Natural killer cell (primary cell): ENCODE data around the gene CAPN8. TPM values are rescaled to one million over a fixed set of nuclear protein-coding genes. Genes with fewer than 3 reads are reported as not detected.
A peak's percentile ranks its signal among the peaks of the same experiment; 100 is the strongest.

Experiments used
- ATAC-seq, 3 donors: fragments of 150-1000 bp in 2 of 3; fragments of 200-7000 bp in 1 of 3; cut with Tn5 transposase; 1 replicate in 1 of 3; 2 replicates in 2 of 3; pipeline ENCODE4 v1.10.0; 2021; ENCODE audit warnings: mild to moderate bottlenecking in 2 of 3, moderate library complexity in 2 of 3
- DNase-seq, 2 donors: peaks; one replicate each; pipeline versions ENCODE4 v3.0.0 to v3.0.0-alpha.2; 2013 to 2021; ENCODE audit warnings: mixed read lengths in 1 of 2
- H3K27ac ChIP-seq: one replicate; pipeline ENCODE4 v1.5.1; 2013; ENCODE audit warnings: mild to moderate bottlenecking, low read length
- H3K27me3 ChIP-seq: one replicate; pipeline ENCODE4 v1.6.1; 2013; ENCODE audit warnings: low read length; ENCODE audit not compliant: control insufficient read depth, insufficient read depth
- H3K36me3 ChIP-seq: one replicate; pipeline ENCODE4 v1.6.1; 2013; ENCODE audit warnings: low read length; ENCODE audit not compliant: control insufficient read depth, insufficient read depth
- H3K4me1 ChIP-seq: one replicate; pipeline ENCODE4 v1.6.1; 2013; ENCODE audit warnings: low read length; ENCODE audit not compliant: control insufficient read depth, insufficient read depth
- H3K4me3 ChIP-seq: one replicate; pipeline ENCODE4 v1.5.1; 2013; ENCODE audit warnings: low read length
- H3K9me3 ChIP-seq: one replicate; pipeline ENCODE4 v1.6.1; 2013; ENCODE audit warnings: low read length; ENCODE audit not compliant: control insufficient read depth, insufficient read depth
- H3K27ac Mint-ChIP-seq, 2 donors: one replicate each; pipeline ENCODE4 v1.8.0; 2022; ENCODE audit warnings: mild to moderate bottlenecking in 2 of 2, mixed read lengths in 2 of 2, moderate library complexity in 1 of 2
- H3K27me3 Mint-ChIP-seq, 2 donors: one replicate each; pipeline ENCODE4 v1.8.0; 2022; ENCODE audit warnings: low read depth in 2 of 2, mixed read lengths in 2 of 2
- H3K36me3 Mint-ChIP-seq: one replicate; pipeline ENCODE4 v1.8.0; 2022; ENCODE audit warnings: mixed read lengths
- H3K4me1 Mint-ChIP-seq, 2 donors: one replicate each; pipeline ENCODE4 v1.8.0; 2022; ENCODE audit warnings: mixed read lengths in 2 of 2
- H3K4me3 Mint-ChIP-seq: one replicate; pipeline ENCODE4 v1.8.0; 2022; ENCODE audit warnings: mild to moderate bottlenecking, moderate library complexity, mixed read lengths
- H3K9me3 Mint-ChIP-seq, 2 donors: one replicate each; pipeline ENCODE4 v1.8.0; 2022; ENCODE audit warnings: mixed read lengths in 2 of 2
- CTCF ChIP-seq: fragments of 200-600 bp; IDR thresholded peaks from one replicate; pipeline ENCODE4 v1.8.0; 2022; ENCODE audit warnings: antibody characterized with exemption
- WGBS: methylation state at CpG from one replicate; pipeline ENCODE4 v1.1.7; 2013; ENCODE audit warnings: missing lambda C conversion rate; ENCODE audit not compliant: insufficient coverage; 5-methylcytosine and 5-hydroxymethylcytosine counted together
- intact Hi-C: fragments of 100-400 bp; cut with micrococcal nuclease; formaldehyde crosslinking; loops from one replicate; pipeline ENCODE4 v1.14.2; 2022
- total RNA-seq, 4 donors: library from RNA; stranded (reverse); fragments of 120-200 nt in 1 of 4; gene quantifications; one replicate each; pipeline versions ENCODE4 v1.2.3 to v1.2.4, GENCODE V29; 2013 to 2022

The CAPN8 gene
- total RNA-seq, 3 donors from 2014 or later (not counting 1 experiment from before 2014, with no cell fraction given), result 0.18 to 6.7 (median 0.84) TPM

GRCh38 chr1:223639331-223639749 is 26.2 kb downstream of the CAPN8 start:
- TF ChIP-seq CTCF, result no peak
- H3K27ac ChIP-seq, result no peak overlapping the region
- no peak overlapping the region for H3K27ac Mint-ChIP-seq
- H3K4me1 Mint-ChIP-seq, result peaks cover 0 to 10% of the 10 kb centered on the region in 2 donors
- peaks cover 2 to 4% of the 10 kb centered on the region in 2 donors for H3K9me3 Mint-ChIP-seq
- H3K9me3 ChIP-seq, result peaks cover 8% of the 10 kb centered on the region
- intact Hi-C loops, result no loop called here
- ATAC-seq (peak in 1 of 3 donors; percentile 26), DNase-seq (no peak)
- H3K4me3 ChIP-seq, result no peak overlapping the region
- H3K36me3 Mint-ChIP-seq, result no peaks in the 10 kb centered on the region
- no peaks in the 10 kb centered on the region for H3K36me3 ChIP-seq
- 34% methylated on average over 2 of the region's 2 CpGs for WGBS
- H3K4me1 ChIP-seq, result no peaks in the 10 kb centered on the region
- peaks cover 16 to 23% of the 10 kb centered on the region in 2 donors for H3K27me3 Mint-ChIP-seq
- no peak overlapping the region for H3K4me3 Mint-ChIP-seq
- peaks cover 2% of the 10 kb centered on the region for H3K27me3 ChIP-seq

- Histone ChIP-seq H3K27me3 (peaks cover 2% of the 10 kb centered on the region), H3K27ac (no peak overlapping the region), H3K36me3 (no peaks in the 10 kb centered on the region), H3K4me1 (peaks cover 19% of the 10 kb centered on the region), H3K9me3 (peaks cover 13% of the 10 kb centered on the region), H3K4me3 (no peak overlapping the region)
- Mint-ChIP-seq H3K4me1 (peaks cover 0 to 10% of the 10 kb centered on the region in 2 donors), H3K4me3 (no peak overlapping the region), H3K27me3 (peaks cover 16 to 22% of the 10 kb centered on the region in 2 donors), H3K9me3 (peaks cover 2 to 4% of the 10 kb centered on the region in 2 donors), H3K27ac (no peak overlapping the region), H3K36me3 (no peaks in the 10 kb centered on the region)
- 89% methylated on average over 4 of the region's 4 CpGs for WGBS
- DNase-seq (no peak), ATAC-seq (no peak)
- intact Hi-C loops, result no loop called here
- TF ChIP-seq CTCF, result no peak
Observed at GRCh38 chr1:223635236-223635635, 30.3 kb downstream of the CAPN8 start.

GRCh38 chr1:223634423-223634822 is 31.1 kb downstream of the CAPN8 start:
- H3K4me3 ChIP-seq, result no peak overlapping the region
- DNase-seq (no peak), ATAC-seq (no peak)
- intact Hi-C loops, result no loop called here
- H3K27ac ChIP-seq, result no peak overlapping the region
- no peaks in the 10 kb centered on the region for H3K36me3 ChIP-seq
- no peak overlapping the region for H3K27ac Mint-ChIP-seq
- no peak overlapping the region for H3K4me3 Mint-ChIP-seq
- TF ChIP-seq CTCF, result no peak
- H3K36me3 Mint-ChIP-seq, result no peaks in the 10 kb centered on the region
- H3K9me3 Mint-ChIP-seq, result peaks cover 0 to 2% of the 10 kb centered on the region in 2 donors
- H3K27me3 ChIP-seq, result peaks cover 2% of the 10 kb centered on the region
- H3K4me1 Mint-ChIP-seq, result peaks cover 0 to 3% of the 10 kb centered on the region in 2 donors
- H3K4me1 ChIP-seq, result peaks cover 25% of the 10 kb centered on the region
- H3K27me3 Mint-ChIP-seq, result peaks cover 16 to 22% of the 10 kb centered on the region in 2 donors
- WGBS, result 92% methylated on average over 4 of the region's 4 CpGs
- peaks cover 7% of the 10 kb centered on the region for H3K9me3 ChIP-seq

- H3K4me1 Mint-ChIP-seq, result no peaks in the 10 kb centered on the region
- intact Hi-C loops, result no loop called here
- H3K36me3 ChIP-seq, result no peaks in the 10 kb centered on the region
- H3K27ac Mint-ChIP-seq, result no peak overlapping the region
- peaks cover 0 to 2% of the 10 kb centered on the region in 2 donors for H3K9me3 Mint-ChIP-seq
- WGBS, result 56% methylated on average over 6 of the region's 6 CpGs
- ATAC-seq (no peak), DNase-seq (no peak)
- no peak overlapping the region for H3K4me3 Mint-ChIP-seq
- H3K4me1 ChIP-seq, result peaks cover 35% of the 10 kb centered on the region
- peaks cover 7 to 12% of the 10 kb centered on the region in 2 donors for H3K27me3 Mint-ChIP-seq
- TF ChIP-seq CTCF, result no peak
- no peaks in the 10 kb centered on the region for H3K27me3 ChIP-seq
- H3K9me3 ChIP-seq, result peaks cover 6% of the 10 kb centered on the region
- no peak overlapping the region for H3K4me3 ChIP-seq
- H3K27ac ChIP-seq, result no peak overlapping the region
- H3K36me3 Mint-ChIP-seq, result no peaks in the 10 kb centered on the region
Observed at GRCh38 chr1:223631956-223632355, 33.5 kb downstream of the CAPN8 start.
